ENCODE data around the gene MCRIP1. TPM values are rescaled to one million over a fixed set of nuclear protein-coding genes. Genes with fewer than 3 reads are reported as not detected.

Gene MCRIP1
- total and polyA plus RNA-seq, 9 of the 15 experiments (the other 6 are each of a cell fraction or from before 2014, with no cell fraction given), result 0.39 to 35.8 (median 9.7) TPM

DNA sequence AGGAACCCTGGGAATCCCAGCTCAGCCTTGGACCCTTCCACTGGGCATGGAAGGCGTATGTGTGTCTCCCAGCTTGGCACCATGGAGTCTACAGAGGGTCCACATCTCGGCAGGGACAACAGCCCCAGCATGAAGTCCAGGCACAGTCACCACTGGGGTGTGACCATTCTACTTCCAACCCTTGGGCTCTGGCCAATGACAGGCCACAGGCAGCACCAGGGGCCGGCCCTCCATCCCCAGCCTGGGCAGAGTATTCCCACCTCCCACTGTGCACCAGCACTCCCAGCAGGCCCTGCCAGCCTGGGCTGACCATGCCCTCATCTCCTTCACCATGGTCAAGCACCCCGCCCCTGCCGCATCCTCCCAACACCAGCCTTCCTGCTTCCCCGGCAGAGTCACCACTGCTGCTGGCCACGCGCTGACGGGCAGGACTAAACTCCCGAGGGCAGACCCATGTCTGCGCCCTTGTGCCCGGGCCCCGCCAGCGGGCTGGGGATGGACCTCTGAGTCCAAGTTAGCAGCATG is 11.3 kb upstream of the MCRIP1 start (continued):
- TF ChIP-seq, protein P1, sequence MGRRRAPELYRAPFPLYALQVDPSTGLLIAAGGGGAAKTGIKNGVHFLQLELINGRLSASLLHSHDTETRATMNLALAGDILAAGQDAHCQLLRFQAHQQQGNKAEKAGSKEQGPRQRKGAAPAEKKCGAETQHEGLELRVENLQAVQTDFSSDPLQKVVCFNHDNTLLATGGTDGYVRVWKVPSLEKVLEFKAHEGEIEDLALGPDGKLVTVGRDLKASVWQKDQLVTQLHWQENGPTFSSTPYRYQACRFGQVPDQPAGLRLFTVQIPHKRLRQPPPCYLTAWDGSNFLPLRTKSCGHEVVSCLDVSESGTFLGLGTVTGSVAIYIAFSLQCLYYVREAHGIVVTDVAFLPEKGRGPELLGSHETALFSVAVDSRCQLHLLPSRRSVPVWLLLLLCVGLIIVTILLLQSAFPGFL (CRISPR knock-in tag; IDR thresholded peaks at IDR 0.05), result no peak
- TF ChIP-seq, protein P2, sequence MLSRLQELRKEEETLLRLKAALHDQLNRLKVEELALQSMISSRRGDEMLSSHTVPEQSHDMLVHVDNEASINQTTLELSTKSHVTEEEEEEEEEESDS (CRISPR knock-in tag; IDR thresholded peaks at IDR 0.05), result no peak
- no peak for TF ChIP-seq HNRNPH1 (optimal IDR thresholded peaks at IDR 0.05; ENCODE audit: low read depth, low read length)
- no peak for TF ChIP-seq ZNF644 (tag; IDR thresholded peaks at IDR 0.05; ENCODE audit: low read depth)
- TF ChIP-seq U2AF1 (optimal IDR thresholded peaks at IDR 0.05; ENCODE audit: low read depth, low read length), result no peak
- TF ChIP-seq, protein P3, sequence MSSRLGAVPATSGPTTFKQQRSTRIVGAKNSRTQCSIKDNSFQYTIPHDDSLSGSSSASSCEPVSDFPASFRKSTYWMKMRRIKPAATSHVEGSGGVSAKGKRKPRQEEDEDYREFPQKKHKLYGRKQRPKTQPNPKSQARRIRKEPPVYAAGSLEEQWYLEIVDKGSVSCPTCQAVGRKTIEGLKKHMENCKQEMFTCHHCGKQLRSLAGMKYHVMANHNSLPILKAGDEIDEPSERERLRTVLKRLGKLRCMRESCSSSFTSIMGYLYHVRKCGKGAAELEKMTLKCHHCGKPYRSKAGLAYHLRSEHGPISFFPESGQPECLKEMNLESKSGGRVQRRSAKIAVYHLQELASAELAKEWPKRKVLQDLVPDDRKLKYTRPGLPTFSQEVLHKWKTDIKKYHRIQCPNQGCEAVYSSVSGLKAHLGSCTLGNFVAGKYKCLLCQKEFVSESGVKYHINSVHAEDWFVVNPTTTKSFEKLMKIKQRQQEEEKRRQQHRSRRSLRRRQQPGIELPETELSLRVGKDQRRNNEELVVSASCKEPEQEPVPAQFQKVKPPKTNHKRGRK (tag; IDR thresholded peaks at IDR 0.05), result no peak
- TF ChIP-seq ZNF77 (CRISPR knock-in tag; IDR thresholded peaks at IDR 0.05), result no peak
- no peak for TF ChIP-seq ZNF444 (CRISPR knock-in tag; IDR thresholded peaks at IDR 0.05)
- TF ChIP-seq FIP1L1 (IDR thresholded peaks at IDR 0.05; ENCODE audit: low read depth, low read length, poor library complexity, severe bottlenecking), result peak; percentile 25
- TF ChIP-seq, protein P4, sequence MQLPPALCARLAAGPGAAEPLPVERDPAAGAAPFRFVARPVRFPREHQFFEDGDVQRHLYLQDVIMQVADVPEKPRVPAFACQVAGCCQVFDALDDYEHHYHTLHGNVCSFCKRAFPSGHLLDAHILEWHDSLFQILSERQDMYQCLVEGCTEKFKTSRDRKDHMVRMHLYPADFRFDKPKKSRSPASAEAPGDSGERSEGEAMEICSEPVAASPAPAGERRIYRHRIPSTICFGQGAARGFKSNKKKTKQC (CRISPR knock-in tag; IDR thresholded peaks at IDR 0.05), result no peak
- peak; percentile 43; the same call in 1 of the 2 replicates for TF ChIP-seq POLR2A (conservative IDR thresholded peaks at IDR 0.05)
- peak; percentile 3 for TF ChIP-seq POLR2B (IDR thresholded peaks at IDR 0.05; ENCODE audit: low read depth, partially characterized antibody)
- TF ChIP-seq, protein P5, sequence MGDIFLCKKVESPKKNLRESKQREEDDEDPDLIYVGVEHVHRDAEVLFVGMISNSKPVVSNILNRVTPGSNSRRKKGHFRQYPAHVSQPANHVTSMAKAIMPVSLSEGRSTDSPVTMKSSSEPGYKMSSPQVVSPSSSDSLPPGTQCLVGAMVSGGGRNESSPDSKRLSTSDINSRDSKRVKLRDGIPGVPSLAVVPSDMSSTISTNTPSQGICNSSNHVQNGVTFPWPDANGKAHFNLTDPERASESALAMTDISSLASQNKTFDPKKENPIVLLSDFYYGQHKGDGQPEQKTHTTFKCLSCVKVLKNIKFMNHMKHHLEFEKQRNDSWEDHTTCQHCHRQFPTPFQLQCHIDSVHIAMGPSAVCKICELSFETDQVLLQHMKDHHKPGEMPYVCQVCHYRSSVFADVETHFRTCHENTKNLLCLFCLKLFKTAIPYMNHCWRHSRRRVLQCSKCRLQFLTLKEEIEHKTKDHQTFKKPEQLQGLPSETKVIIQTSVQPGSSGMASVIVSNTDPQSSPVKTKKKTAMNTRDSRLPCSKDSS (IDR thresholded peaks at IDR 0.05; ENCODE audit: low read depth, partially characterized antibody), result no peak
- no peak for TF ChIP-seq BCOR (IDR thresholded peaks at IDR 0.05)
- TF ChIP-seq ZNF165 (CRISPR knock-in tag; IDR thresholded peaks at IDR 0.05; ENCODE audit: borderline replicate concordance), result no peak
- TF ChIP-seq PPARD (CRISPR knock-in tag; IDR thresholded peaks at IDR 0.05), result no peak
- TF ChIP-seq SUPT5H (IDR thresholded peaks at IDR 0.05), result peak; percentile 35
- no peak for TF ChIP-seq ARHGAP35 (IDR thresholded peaks at IDR 0.05; ENCODE audit: partially characterized antibody)
- no peak for TF ChIP-seq DIDO1 (tag; IDR thresholded peaks at IDR 0.05; ENCODE audit: low read depth)
- no peak for TF ChIP-seq NFYB (IDR thresholded peaks at IDR 0.05; ENCODE audit: extremely low read depth, insufficient read length)
- no peak for TF ChIP-seq COPS2 (conservative IDR thresholded peaks at IDR 0.05)
- peak; percentile 64 for TF ChIP-seq RBFOX2 (IDR thresholded peaks at IDR 0.05; ENCODE audit: low read depth, low read length)

Data from K562 (cell line).